ENCODE data around the gene RAB17. TPM values are rescaled to one million over a fixed set of nuclear protein-coding genes. Genes with fewer than 3 reads are reported as not detected.

RAB17 gene
- total and polyA plus RNA-seq, 2 of the 8 experiments (the other 6 are each of a cell fraction or from before 2014, with no cell fraction given), result 42.6 to 83.4 TPM

DNA sequence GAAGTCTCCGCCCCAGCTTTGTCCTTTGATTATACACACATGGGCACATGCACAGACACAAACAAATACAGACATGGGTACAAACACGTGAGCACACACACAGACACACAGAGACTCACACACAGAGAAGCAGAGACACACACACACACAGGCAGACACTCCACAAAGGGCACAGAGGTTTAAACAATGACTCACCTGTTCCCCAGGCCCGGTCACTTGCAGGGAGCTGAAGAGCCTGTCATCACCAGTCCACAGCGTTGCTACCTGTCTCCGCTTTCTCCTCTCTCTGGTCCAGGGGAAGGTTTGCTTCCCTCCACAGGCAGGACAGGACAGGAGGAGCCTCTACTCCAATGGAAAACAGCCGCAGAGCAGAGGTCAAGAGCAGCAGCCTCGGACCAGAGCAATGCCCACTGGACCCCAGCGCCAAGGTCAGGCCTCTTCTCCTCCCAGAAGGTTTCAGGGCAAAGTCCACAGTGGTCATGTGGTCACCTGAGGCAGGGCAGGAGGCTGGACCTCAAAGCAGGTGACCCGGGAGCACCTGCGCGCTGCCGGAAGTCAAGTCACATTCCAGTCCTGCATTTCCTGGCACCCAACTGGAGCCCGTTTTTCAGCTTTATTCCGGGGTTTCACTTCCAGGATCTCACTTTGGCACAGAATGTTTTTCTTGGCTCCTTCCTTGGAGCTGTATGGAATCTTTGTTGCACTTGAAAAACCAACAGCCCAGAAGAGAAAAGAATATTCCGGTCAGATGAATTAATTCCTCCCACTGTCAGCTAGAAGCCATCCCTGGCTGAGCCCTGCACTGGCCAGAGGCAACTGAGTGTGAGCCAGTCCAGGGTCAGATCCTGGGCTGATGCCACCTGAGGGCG, at the start of gene RAB17 (continued):
- TF ChIP-seq BACH1 (IDR thresholded peaks at IDR 0.05; ENCODE audit: low read length), result no peak
- TF ChIP-seq, protein P1, sequence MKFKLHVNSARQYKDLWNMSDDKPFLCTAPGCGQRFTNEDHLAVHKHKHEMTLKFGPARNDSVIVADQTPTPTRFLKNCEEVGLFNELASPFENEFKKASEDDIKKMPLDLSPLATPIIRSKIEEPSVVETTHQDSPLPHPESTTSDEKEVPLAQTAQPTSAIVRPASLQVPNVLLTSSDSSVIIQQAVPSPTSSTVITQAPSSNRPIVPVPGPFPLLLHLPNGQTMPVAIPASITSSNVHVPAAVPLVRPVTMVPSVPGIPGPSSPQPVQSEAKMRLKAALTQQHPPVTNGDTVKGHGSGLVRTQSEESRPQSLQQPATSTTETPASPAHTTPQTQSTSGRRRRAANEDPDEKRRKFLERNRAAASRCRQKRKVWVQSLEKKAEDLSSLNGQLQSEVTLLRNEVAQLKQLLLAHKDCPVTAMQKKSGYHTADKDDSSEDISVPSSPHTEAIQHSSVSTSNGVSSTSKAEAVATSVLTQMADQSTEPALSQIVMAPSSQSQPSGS (IDR thresholded peaks at IDR 0.05; ENCODE audit: low read length), result 0 out of 2 replicates have a peak, but pooled peaks have one; percentile 15
- TF ChIP-seq CBX8 (IDR thresholded peaks at IDR 0.05; ENCODE audit: borderline replicate concordance, low read depth, low read length), result no peak
- TF ChIP-seq SP4 (IDR thresholded peaks at IDR 0.05; ENCODE audit: low read length), result no peak
- TF ChIP-seq CHD2 (IDR thresholded peaks at IDR 0.05; ENCODE audit: low read length), result no peak
- no peak for TF ChIP-seq EZH2 (IDR thresholded peaks at IDR 0.05; ENCODE audit: low read depth, low read length, severe bottlenecking)
- no peak for TF ChIP-seq CBX5 (IDR thresholded peaks at IDR 0.05; ENCODE audit: low read depth, low read length)
- TF ChIP-seq GABPA (IDR thresholded peaks at IDR 0.05; ENCODE audit: borderline replicate concordance, insufficient read depth, low read length), result no peak
- no peak; the same call in 1 of the 2 replicates for TF ChIP-seq PHF8 (conservative IDR thresholded peaks at IDR 0.05; ENCODE audit: low read depth, low read length)
- TF ChIP-seq HDAC6 (IDR thresholded peaks at IDR 0.05; ENCODE audit: low read depth, low read length), result no peak
- TF ChIP-seq CEBPB (IDR thresholded peaks at IDR 0.05; ENCODE audit: low read depth, low read length), result no peak
- TF ChIP-seq KDM5A (IDR thresholded peaks at IDR 0.05; ENCODE audit: low read length), result no peak
- TF ChIP-seq JUND (IDR thresholded peaks at IDR 0.05; ENCODE audit: low read length), result no peak
- peak in 1 of 2 experiments; percentile 45; a peak in 1 of 3 replicates for TF ChIP-seq POLR2A (IDR thresholded peaks at IDR 0.05; ENCODE audit: control extremely low read depth in 1 of 2, low read depth in 2 of 2, low read length in 2 of 2)
- no peak for TF ChIP-seq SUZ12 (IDR thresholded peaks at IDR 0.05; ENCODE audit: low read length)
- no peak for TF ChIP-seq JUN (IDR thresholded peaks at IDR 0.05; ENCODE audit: low read depth, low read length)
- TF ChIP-seq SIX5 (IDR thresholded peaks at IDR 0.05; ENCODE audit: low read depth, low read length), result no peak
- no peak for TF ChIP-seq NANOG (IDR thresholded peaks at IDR 0.05; ENCODE audit: insufficient read depth, low read depth, low read length, poor library complexity, severe bottlenecking)
- TF ChIP-seq SIRT6 (IDR thresholded peaks at IDR 0.05; ENCODE audit: low read length), result no peak
- TF ChIP-seq, protein P2, sequence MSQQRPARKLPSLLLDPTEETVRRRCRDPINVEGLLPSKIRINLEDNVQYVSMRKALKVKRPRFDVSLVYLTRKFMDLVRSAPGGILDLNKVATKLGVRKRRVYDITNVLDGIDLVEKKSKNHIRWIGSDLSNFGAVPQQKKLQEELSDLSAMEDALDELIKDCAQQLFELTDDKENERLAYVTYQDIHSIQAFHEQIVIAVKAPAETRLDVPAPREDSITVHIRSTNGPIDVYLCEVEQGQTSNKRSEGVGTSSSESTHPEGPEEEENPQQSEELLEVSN (IDR thresholded peaks at IDR 0.05), result peak; percentile 67; the same call in 1 of the 2 replicates
- no peak for TF ChIP-seq TCF12 (IDR thresholded peaks at IDR 0.05; ENCODE audit: low read depth, low read length)
- TF ChIP-seq EGR1 (IDR thresholded peaks at IDR 0.05; ENCODE audit: borderline replicate concordance, low read depth, low read length), result no peak
- TF ChIP-seq POU5F1 (IDR thresholded peaks at IDR 0.05; ENCODE audit: low read depth, low read length), result no peak

All from H1 (cell line).